GM12878 (cell line): ENCODE results near the gene SLC24A4. TPM values are rescaled to one million over a fixed set of nuclear protein-coding genes. Genes with fewer than 3 reads are reported as not detected.

Source experiments
- ATAC-seq: fragments of 200-7000 bp; cut with Tn5 transposase; 3 replicates; pipeline ENCODE4 v1.9.1; 2020; ENCODE audit warnings: mild to moderate bottlenecking, moderate library complexity
- BruUV-seq: library from RNA; stranded (reverse); fragments of 400-500 nt; replicated peaks from 2 replicates; lab custom pipeline; 2021; lab: Mats Ljungman, UMichigan
- CTCF ChIA-PET: fragments of 300-600 bp; sonication (Branson Sonifier 250); formaldehyde crosslinking; extraction: SDS; loops from one replicate; lab custom pipeline; 2021; ENCODE audit warnings: inconsistent platforms; lab: Yijun Ruan, JAX
- POLR2A ChIA-PET: fragments of 350-600 bp; formaldehyde crosslinking; extraction: SDS; loops from one replicate; lab custom pipeline; 2021; ENCODE audit warnings: inconsistent platforms; lab: Charles Lee
- RAD21 ChIA-PET: fragments of 300-600 bp; sonication (Branson Sonifier 250); formaldehyde crosslinking; loops from one replicate; lab custom pipeline; 2023; ENCODE audit warnings: antibody characterized with exemption; ENCODE audit not compliant: unreplicated experiment; lab: Charles Lee
- SMC1A ChIA-PET: fragments of 300-600 bp; sonication (Branson Sonifier 250); formaldehyde crosslinking; loops from one replicate; lab custom pipeline; 2023; ENCODE audit not compliant: unreplicated experiment, uncharacterized antibody; lab: Charles Lee
- DNase-seq: peaks from one replicate; pipeline ENCODE4 v3.0.0-alpha.2; 2011; ENCODE audit warnings: low read depth, low spot score
- FAIRE-seq: peaks from 3 replicates; lab custom pipeline; 2011; peaks lifted over from hg19 to GRCh38; lab: Jason Lieb, UNC
- H2AFZ ChIP-seq: 2 replicates; pipeline ENCODE4 v1.6.0; 2011; ENCODE audit warnings: low read depth, low read length, control low read depth; ENCODE audit not compliant: control insufficient read depth
- H3K27ac ChIP-seq: 2 replicates; pipeline ENCODE4 v1.5.1; 2011; ENCODE audit warnings: control low read depth; ENCODE audit not compliant: control insufficient read depth, insufficient read depth
- H3K27me3 ChIP-seq, 2 experiments: replicated peaks in 1 of 2; 2 replicates each; pipeline versions ENCODE4 v1.6.0 to v1.6.1; 2011; ENCODE audit warnings: low read length in 1 of 2; ENCODE audit not compliant: control insufficient read depth in 2 of 2, insufficient read depth in 2 of 2
- H3K36me3 ChIP-seq, 2 experiments: 2 replicates each; pipeline ENCODE4 v1.5.1; 2011; ENCODE audit warnings: low read length in 1 of 2; ENCODE audit not compliant: control insufficient read depth in 2 of 2, insufficient read depth in 2 of 2
- H3K4me1 ChIP-seq: 2 replicates; pipeline ENCODE4 v1.6.1; 2011; ENCODE audit warnings: mild to moderate bottlenecking, low read length, moderate library complexity, mixed read lengths; ENCODE audit not compliant: control insufficient read depth, insufficient read depth
- H3K4me2 ChIP-seq: 2 replicates; pipeline ENCODE4 v1.6.0; 2011; ENCODE audit warnings: control low read depth; ENCODE audit not compliant: control insufficient read depth, insufficient read depth
- H3K4me3 ChIP-seq: fragments of 200-600 bp; sonication (generic); 2 replicates; pipeline ENCODE4 v1.5.1; 2016
- H3K79me2 ChIP-seq: 2 replicates; pipeline ENCODE4 v1.6.0; 2011; ENCODE audit warnings: low read length; ENCODE audit not compliant: control insufficient read depth, insufficient read depth
- H3K9ac ChIP-seq: 2 replicates; pipeline ENCODE4 v1.8.0; 2011; ENCODE audit warnings: low read length, control low read depth, mixed read lengths; ENCODE audit not compliant: control insufficient read depth, insufficient read depth
- H3K9me3 ChIP-seq: replicated peaks from 3 replicates; pipeline ENCODE4 v1.5.1; 2011; ENCODE audit warnings: mild to moderate bottlenecking, low read length; ENCODE audit not compliant: control insufficient read depth, insufficient read depth
- H4K20me1 ChIP-seq: 2 replicates; pipeline ENCODE4 v1.6.0; 2011; ENCODE audit not compliant: control insufficient read depth, insufficient read depth
- BACH1 ChIP-seq: fragments of 450-650 bp; IDR thresholded peaks from 2 replicates; pipeline ENCODE4 v1.6.1; 2017; ENCODE audit warnings: mild to moderate bottlenecking, borderline replicate concordance
- BHLHE40 ChIP-seq, 2 experiments: fragments of 450-650 bp in 1 of 2; IDR thresholded peaks; 2 replicates each; pipeline ENCODE4 v1.6.1; 2011 to 2017; ENCODE audit warnings: low read depth in 2 of 2, borderline replicate concordance in 1 of 2, improper control_type of control experiment in 1 of 2, low read length in 1 of 2, mild to moderate bottlenecking in 1 of 2
- CHD4 ChIP-seq: fragments of 200-600 bp; sonication (generic); IDR thresholded peaks from 2 replicates; pipeline ENCODE4 v1.6.1; 2016; ENCODE audit warnings: mild to moderate bottlenecking
- DPF2 ChIP-seq: fragments of 450-650 bp; IDR thresholded peaks from 2 replicates; pipeline ENCODE4 v1.6.1; 2017; ENCODE audit warnings: mild to moderate bottlenecking
- EZH2 ChIP-seq: IDR thresholded peaks from 2 replicates; pipeline ENCODE4 v1.6.1; 2012; ENCODE audit warnings: low read depth, mild to moderate bottlenecking, control low read depth, inconsistent platforms, low read length, borderline replicate concordance; ENCODE audit not compliant: control insufficient read depth
- GABPA ChIP-seq: IDR thresholded peaks from 2 replicates; pipeline ENCODE4 v1.6.1; 2014; ENCODE audit warnings: antibody characterized with exemption, low read depth, mild to moderate bottlenecking, inconsistent platforms
- HDAC6 ChIP-seq: fragments of 200-600 bp; sonication (generic); IDR thresholded peaks from one replicate; pipeline ENCODE4 v1.8.0; 2017; ENCODE audit warnings: antibody characterized with exemption; ENCODE audit not compliant: unreplicated experiment
- IKZF1 ChIP-seq: fragments of 450-650 bp; conservative IDR thresholded peaks from 2 replicates; pipeline ENCODE4 v1.6.1; 2017; ENCODE audit warnings: antibody characterized with exemption, mild to moderate bottlenecking
- IKZF2 ChIP-seq, 2 experiments: fragments of 450-650 bp; IDR thresholded peaks; 2 replicates each; pipeline ENCODE4 v1.6.1; 2017; ENCODE audit warnings: mild to moderate bottlenecking in 2 of 2, moderate library complexity in 2 of 2
- JUNB ChIP-seq: IDR thresholded peaks from 2 replicates; pipeline ENCODE4 v1.6.1; 2016; ENCODE audit warnings: antibody characterized with exemption, mild to moderate bottlenecking
- MEF2A ChIP-seq: IDR thresholded peaks from 2 replicates; pipeline ENCODE4 v1.6.1; 2011; ENCODE audit warnings: low read depth, mild to moderate bottlenecking, low read length, moderate library complexity; ENCODE audit not compliant: insufficient read depth
- MXI1 ChIP-seq: fragments of 150-350 bp; IDR thresholded peaks from 2 replicates; pipeline ENCODE4 v1.6.1; 2011; ENCODE audit warnings: low read depth, mild to moderate bottlenecking, inconsistent platforms, low read length, improper control_type of control experiment
- NFYB ChIP-seq: IDR thresholded peaks from 2 replicates; pipeline ENCODE4 v1.6.1; 2011; ENCODE audit warnings: low read depth, mild to moderate bottlenecking, low read length, improper control_type of control experiment, moderate library complexity; ENCODE audit not compliant: insufficient read depth
- NR2C1 ChIP-seq: fragments of 450-650 bp; IDR thresholded peaks from 2 replicates; pipeline ENCODE4 v1.6.1; 2017; ENCODE audit warnings: antibody characterized with exemption, mild to moderate bottlenecking, moderate library complexity
- RCOR1 ChIP-seq: conservative IDR thresholded peaks from 2 replicates; pipeline ENCODE4 v1.6.1; 2012; ENCODE audit warnings: low read depth, low read length, improper control_type of control experiment
- RUNX3 ChIP-seq: IDR thresholded peaks from 2 replicates; pipeline ENCODE4 v1.6.1; 2012; ENCODE audit warnings: low read length, inconsistent platforms
- SPI1 ChIP-seq: IDR thresholded peaks from 2 replicates; pipeline ENCODE4 v1.6.1; 2011; ENCODE audit warnings: low read depth, mild to moderate bottlenecking, low read length, moderate library complexity, borderline replicate concordance; ENCODE audit not compliant: insufficient read depth
- STAT1 ChIP-seq: fragments of 450-650 bp; conservative IDR thresholded peaks from 2 replicates; pipeline ENCODE4 v1.6.1; 2014; ENCODE audit warnings: antibody characterized with exemption, mild to moderate bottlenecking
- TCF12 ChIP-seq: IDR thresholded peaks from 2 replicates; pipeline ENCODE4 v1.6.1; 2011; ENCODE audit warnings: low read depth, mild to moderate bottlenecking, low read length
- YY1 ChIP-seq: IDR thresholded peaks from 2 replicates; pipeline ENCODE4 v1.6.1; 2011; ENCODE audit warnings: low read depth, mild to moderate bottlenecking, low read length
- ZZZ3 ChIP-seq: IDR thresholded peaks from 2 replicates; pipeline ENCODE4 v1.6.1; 2011; ENCODE audit warnings: low read depth; ENCODE audit not compliant: control insufficient read depth, insufficient read length
- WGBS: methylation state at CpG from one replicate; pipeline ENCODE4 v1.1.6; 2016; ENCODE audit warnings: low lambda C conversion rate; ENCODE audit not compliant: insufficient replicate concordance, insufficient coverage; ENCODE audit errors: missing lambda C conversion rate; 5-methylcytosine and 5-hydroxymethylcytosine counted together
- in situ Hi-C: fragments of 300-500 bp; cut with MboI; formaldehyde crosslinking; loops from 9 replicates; pipeline ENCODE4 v1.14.3; 2018; ENCODE audit warnings: mixed read lengths
- intact Hi-C: fragments of 100-400 bp; cut with micrococcal nuclease; formaldehyde crosslinking; loops from one replicate; pipeline ENCODE4 v1.14.2; 2022; ENCODE audit not compliant: unreplicated experiment
- polyA plus RNA-seq, 11 experiments: library from polyadenylated mRNA; depleted of rRNA in 4 of 11; unstranded in 6 of 11; stranded (reverse) in 5 of 11; fragments of >200 nt; fragmentation: Nextera tagmentation in 4 of 11; fragmentation: Illumina TruSeq in 1 of 11; extraction: Ambion mirVana in 4 of 11; extraction: Trizol in 1 of 11; gene quantifications; 1 replicate in 1 of 11; 2 replicates in 10 of 11; pipeline versions ENCODE4 v1.2.1 to v1.2.3, GENCODE V29; 2011 to 2016; ENCODE audit warnings: inconsistent platforms in 2 of 11, missing spikeins in 2 of 11, low read depth in 1 of 11
- total RNA-seq, 4 experiments: library from RNA; depleted of rRNA in 3 of 4; stranded (reverse); fragments of >200 nt in 3 of 4; fragmentation: Illumina TruSeq in 1 of 4; extraction: Trizol in 1 of 4; gene quantifications; 2 replicates each; pipeline versions ENCODE4 v1.2.1 to v1.2.3, GENCODE V29; 2013 to 2021
- TF ChIP-seq, protein P1 (sequence below): fragments of 450-650 bp; IDR thresholded peaks from 2 replicates; pipeline ENCODE4 v1.6.1; 2018; ENCODE audit warnings: borderline replicate concordance, mild to moderate bottlenecking; ENCODE audit not compliant: partially characterized antibody
- TF ChIP-seq, protein P2 (sequence below): IDR thresholded peaks from 2 replicates; pipeline ENCODE4 v1.6.1; 2012; ENCODE audit warnings: low read length, inconsistent platforms

SLC24A4 gene
- total and polyA plus RNA-seq, 10 of the 15 experiments (the other 5 are each of a cell fraction or from before 2014, with no cell fraction given), result under 0.01 to 0.46 (median 0.04) TPM; not detected in 5

DNA sequence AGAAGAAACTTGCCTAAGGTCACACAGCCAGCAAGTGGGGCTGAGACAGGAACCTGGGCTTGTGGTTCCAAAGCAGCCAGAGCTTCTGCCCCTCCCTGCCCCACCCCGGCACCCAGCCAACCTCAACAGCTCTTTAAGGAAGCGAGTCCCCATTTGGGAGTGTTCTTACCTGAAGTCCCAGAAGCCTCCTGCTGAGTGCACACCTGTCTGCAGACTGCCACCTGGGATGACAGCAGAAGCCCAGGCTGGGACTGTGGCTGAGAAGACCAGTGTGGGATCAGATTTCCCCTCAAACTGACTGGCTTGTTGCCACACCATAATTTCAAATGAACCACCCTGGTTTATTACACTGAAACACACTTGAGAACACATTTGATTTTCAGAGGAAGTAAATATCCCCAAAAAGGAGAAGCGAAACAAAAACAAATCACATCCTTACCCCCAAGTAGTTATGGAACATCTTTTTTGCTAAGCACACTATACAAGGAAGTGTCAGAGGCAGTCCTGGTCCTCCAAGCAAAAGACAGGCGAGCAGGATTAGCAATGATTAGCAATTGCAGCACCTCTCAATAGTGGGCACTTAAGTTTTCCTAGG lies 184.3 kb downstream of the SLC24A4 start:
- H3K4me2 ChIP-seq, result peak overlapping the region; percentile 21
- no peak for TF ChIP-seq EZH2
- peak; percentile 72 for TF ChIP-seq IKZF1
- no peak for TF ChIP-seq MXI1
- no peak for TF ChIP-seq GABPA
- TF ChIP-seq YY1, result no peak
- TF ChIP-seq RUNX3, result peak; percentile 43; the same call in 1 of the 2 replicates
- TF ChIP-seq STAT1, result no peak
- TF ChIP-seq, protein P1, sequence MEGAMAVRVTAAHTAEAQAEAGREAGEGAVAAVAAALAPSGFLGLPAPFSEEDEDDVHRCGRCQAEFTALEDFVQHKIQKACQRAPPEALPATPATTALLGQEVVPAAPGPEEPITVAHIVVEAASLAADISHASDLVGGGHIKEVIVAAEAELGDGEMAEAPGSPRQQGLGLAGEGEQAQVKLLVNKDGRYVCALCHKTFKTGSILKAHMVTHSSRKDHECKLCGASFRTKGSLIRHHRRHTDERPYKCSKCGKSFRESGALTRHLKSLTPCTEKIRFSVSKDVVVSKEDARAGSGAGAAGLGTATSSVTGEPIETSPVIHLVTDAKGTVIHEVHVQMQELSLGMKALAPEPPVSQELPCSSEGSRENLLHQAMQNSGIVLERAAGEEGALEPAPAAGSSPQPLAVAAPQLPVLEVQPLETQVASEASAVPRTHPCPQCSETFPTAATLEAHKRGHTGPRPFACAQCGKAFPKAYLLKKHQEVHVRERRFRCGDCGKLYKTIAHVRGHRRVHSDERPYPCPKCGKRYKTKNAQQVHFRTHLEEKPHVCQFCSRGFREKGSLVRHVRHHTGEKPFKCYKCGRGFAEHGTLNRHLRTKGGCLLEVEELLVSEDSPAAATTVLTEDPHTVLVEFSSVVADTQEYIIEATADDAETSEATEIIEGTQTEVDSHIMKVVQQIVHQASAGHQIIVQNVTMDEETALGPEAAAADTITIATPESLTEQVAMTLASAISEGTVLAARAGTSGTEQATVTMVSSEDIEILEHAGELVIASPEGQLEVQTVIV, result no peak
- no peak for TF ChIP-seq HDAC6
- no peak for TF ChIP-seq NFYB
- no peak for TF ChIP-seq MEF2A
- TF ChIP-seq CHD4, result no peak
- peak; percentile 85 for TF ChIP-seq SPI1
- TF ChIP-seq JUNB, result no peak
- peak; percentile 58; the same call in 1 of the 2 replicates for TF ChIP-seq DPF2
- TF ChIP-seq ZZZ3, result no peak
- no peak for TF ChIP-seq RCOR1
- TF ChIP-seq, protein P2, sequence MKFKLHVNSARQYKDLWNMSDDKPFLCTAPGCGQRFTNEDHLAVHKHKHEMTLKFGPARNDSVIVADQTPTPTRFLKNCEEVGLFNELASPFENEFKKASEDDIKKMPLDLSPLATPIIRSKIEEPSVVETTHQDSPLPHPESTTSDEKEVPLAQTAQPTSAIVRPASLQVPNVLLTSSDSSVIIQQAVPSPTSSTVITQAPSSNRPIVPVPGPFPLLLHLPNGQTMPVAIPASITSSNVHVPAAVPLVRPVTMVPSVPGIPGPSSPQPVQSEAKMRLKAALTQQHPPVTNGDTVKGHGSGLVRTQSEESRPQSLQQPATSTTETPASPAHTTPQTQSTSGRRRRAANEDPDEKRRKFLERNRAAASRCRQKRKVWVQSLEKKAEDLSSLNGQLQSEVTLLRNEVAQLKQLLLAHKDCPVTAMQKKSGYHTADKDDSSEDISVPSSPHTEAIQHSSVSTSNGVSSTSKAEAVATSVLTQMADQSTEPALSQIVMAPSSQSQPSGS, result 0 out of 2 replicates have a peak, but pooled peaks have one; percentile 39
- no peak for TF ChIP-seq NR2C1
- TF ChIP-seq BACH1, result no peak
- peak; percentile 85 to 86 for TF ChIP-seq IKZF2 (IDR thresholded peaks at IDR 0.05)
- TF ChIP-seq TCF12, result no peak
- peak in 1 of 2 experiments; percentile 33; a peak in 1 of 4 replicates for TF ChIP-seq BHLHE40 (IDR thresholded peaks at IDR 0.05; ENCODE audit: borderline replicate concordance in 1 of 2, low read depth in 2 of 2, low read length in 1 of 2)

More for the DNA sequence above, 184.3 kb downstream of the SLC24A4 start:
- peak; percentile 57 for FAIRE-seq
- H3K4me3 ChIP-seq, result no peak overlapping the region
- H3K4me1 ChIP-seq, result peaks cover 14% of the 10 kb centered on the region
- H2AFZ ChIP-seq, result no peak overlapping the region
- in situ Hi-C loops (no loop called here), intact Hi-C loops (no loop called here)
- BruUV-seq, result no TSS peak
- no peak overlapping the region for H3K27ac ChIP-seq
- H3K36me3 ChIP-seq, result no peaks in the 10 kb centered on the region
- no peaks in the 10 kb centered on the region for H3K9me3 ChIP-seq
- peak; percentile 82 for ATAC-seq
- SMC1A ChIA-PET, result interaction anchor here (1.3 kb wide), 1 partner anchor 42 kb away, joined by 4 read pairs; no protein-coding TSS in a partner anchor
- CTCF ChIA-PET, result no interaction called here
- peak; percentile 65 for DNase-seq
- no peaks in the 10 kb centered on the region for H3K79me2 ChIP-seq
- RAD21 ChIA-PET, result interaction anchor here (1.5 kb wide), 1 partner anchor 62 kb away, joined by 5 read pairs; no protein-coding TSS in a partner anchor
- H3K27me3 ChIP-seq, result no peaks in the 10 kb centered on the region
- no peaks in the 10 kb centered on the region for H4K20me1 ChIP-seq
- no peak overlapping the region for H3K9ac ChIP-seq
- 10% methylated on average over 4 of the region's 4 CpGs for WGBS
- POLR2A ChIA-PET, result interaction anchor here (0.6 kb wide), 1 partner anchor 9 kb away, joined by 7 read pairs; no protein-coding TSS in a partner anchor
